K562 (cell line): Measurements from ENCODE around the gene ATP6V1F. TPM values are rescaled to one million over a fixed set of nuclear protein-coding genes. Genes with fewer than 3 reads are reported as not detected.

Experiments used
- BCOR ChIP-seq: fragments of 450-650 bp; IDR thresholded peaks from 2 replicates; pipeline ENCODE4 v1.6.1; 2016
- CHD1 ChIP-seq: fragments of 200-600 bp; sonication (generic); IDR thresholded peaks from one replicate; pipeline ENCODE4 v1.6.1; 2012; ENCODE audit warnings: mild to moderate bottlenecking, moderate library complexity, low read length, inconsistent platforms
- GABPB1 ChIP-seq: sonication (generic); formaldehyde crosslinking; IDR thresholded peaks from 2 replicates; pipeline ENCODE4 v1.8.0; 2022; ENCODE audit warnings: mild to moderate bottlenecking, missing genetic modification reagents
- LCOR ChIP-seq: sonication (generic); formaldehyde crosslinking; IDR thresholded peaks from 2 replicates; pipeline ENCODE4 v1.8.0; 2022; ENCODE audit warnings: mild to moderate bottlenecking, missing genetic modification reagents
- RBBP5 ChIP-seq: fragments of 200-600 bp; sonication (generic); IDR thresholded peaks from 2 replicates; pipeline ENCODE4 v1.6.1; 2012; ENCODE audit warnings: borderline replicate concordance, mild to moderate bottlenecking, low read length, control low read depth, inconsistent platforms; ENCODE audit not compliant: insufficient read depth, poor library complexity, severe bottlenecking
- RNF219 ChIP-seq: fragments of 250-450 bp; sonication (Bioruptor Pico); IDR thresholded peaks from 2 replicates; pipeline ENCODE4 v1.5.0; 2022; ENCODE audit warnings: mild to moderate bottlenecking
- SRSF9 ChIP-seq: fragments of 200-400 bp; formaldehyde crosslinking; IDR thresholded peaks from 2 replicates; pipeline ENCODE4 v1.6.1; 2017; ENCODE audit warnings: low read depth, low read length, borderline replicate concordance
- TBL1XR1 ChIP-seq, 2 experiments: IDR thresholded peaks; 2 replicates each; pipeline ENCODE4 v1.6.1; 2012; ENCODE audit warnings: improper control_type of control experiment in 2 of 2, low read length in 2 of 2, mild to moderate bottlenecking in 1 of 2
- ZNF217 ChIP-seq: sonication (generic); formaldehyde crosslinking; IDR thresholded peaks from 2 replicates; pipeline ENCODE4 v1.8.0; 2022; ENCODE audit warnings: mild to moderate bottlenecking, missing genetic modification reagents
- polyA plus RNA-seq, 8 experiments: library from polyadenylated mRNA; depleted of rRNA in 4 of 8; stranded (reverse) in 5 of 8; unstranded in 3 of 8; fragments of >200 nt; fragmentation: Nextera tagmentation in 2 of 8; fragmentation: Illumina TruSeq in 1 of 8; extraction: Ambion mirVana in 2 of 8; extraction: Trizol in 1 of 8; gene quantifications; 2 replicates each; pipeline versions ENCODE4 v1.2.1 to v1.2.3, GENCODE V29; 2011 to 2014; ENCODE audit warnings: inconsistent platforms in 1 of 8, missing spikeins in 1 of 8
- total RNA-seq, 7 experiments: library from RNA; depleted of rRNA in 6 of 7; stranded (reverse); fragments of >200 nt in 6 of 7; fragmentation: Illumina TruSeq in 2 of 7; extraction: Trizol in 2 of 7; gene quantifications; 2 replicates each; pipeline versions ENCODE4 v1.2.1 to v1.2.3, GENCODE V29; 2011 to 2021; ENCODE audit warnings: low replicate concordance in 1 of 7
- TF ChIP-seq, protein P1 (sequence below): fragments of 200-800 bp; sonication (Bioruptor generic); IDR thresholded peaks from 2 replicates; pipeline ENCODE4 v1.6.1; 2017; ENCODE audit warnings: missing genetic modification characterization, missing compliant biosample characterization
- TF ChIP-seq, protein P2 (sequence below): fragments of 450-650 bp; formaldehyde crosslinking; IDR thresholded peaks from 2 replicates; pipeline ENCODE4 v1.4.0; 2020; ENCODE audit warnings: mild to moderate bottlenecking, moderate library complexity
- TF ChIP-seq, protein P3 (sequence below): IDR thresholded peaks from 2 replicates; pipeline ENCODE4 v1.6.1; 2012; ENCODE audit warnings: low read depth, low read length, improper control_type of control experiment, borderline replicate concordance
- TF ChIP-seq, protein P4 (sequence below): sonication (generic); formaldehyde crosslinking; IDR thresholded peaks from 2 replicates; pipeline ENCODE4 v1.8.0; 2023; ENCODE audit warnings: mild to moderate bottlenecking, missing genetic modification reagents

Gene ATP6V1F
- total and polyA plus RNA-seq, 9 of the 15 experiments (the other 6 are each of a cell fraction or from before 2014, with no cell fraction given), result 206 to 1,123 (median 542) TPM

DNA sequence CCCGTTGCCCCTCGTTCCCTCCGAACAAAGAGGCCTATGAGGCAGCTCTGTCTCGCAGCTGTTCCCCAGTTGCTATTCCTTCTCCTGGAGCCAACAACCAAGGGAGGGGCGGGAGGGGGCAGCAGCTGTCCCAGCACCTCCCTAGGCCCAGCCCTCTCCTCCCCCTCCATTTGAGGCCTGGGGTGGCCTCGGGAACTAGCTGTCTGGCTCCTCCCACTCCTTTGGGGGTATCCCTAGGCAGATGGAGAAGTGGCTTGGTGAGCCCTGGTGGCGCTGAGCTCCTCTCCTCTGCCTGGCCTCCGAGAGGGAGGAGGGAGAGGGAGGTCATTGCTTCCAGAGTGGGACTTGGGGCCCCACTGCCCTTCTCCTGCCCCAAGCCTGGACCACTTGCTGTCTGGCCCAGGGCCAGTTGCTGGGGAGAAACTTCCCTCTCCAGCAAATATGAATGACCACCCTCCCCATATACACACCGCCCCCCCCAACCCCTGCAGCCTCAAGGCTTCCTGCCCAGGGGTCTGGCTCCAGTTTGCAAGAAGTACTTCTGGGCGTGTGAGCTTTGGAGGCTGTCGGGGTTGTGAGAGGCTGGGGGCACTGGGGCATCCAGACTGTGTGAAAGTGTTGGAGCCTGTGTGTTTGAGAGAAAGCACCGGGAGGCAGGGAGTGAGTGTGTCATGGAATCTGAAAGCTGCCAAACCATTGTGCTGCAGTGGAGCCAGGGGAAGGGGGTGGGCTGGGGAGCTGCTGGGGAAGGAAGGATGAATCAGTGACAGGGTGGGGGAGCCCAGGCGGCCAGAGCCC, 29.3 kb upstream of the ATP6V1F start (continued):
- TF ChIP-seq, protein P1, sequence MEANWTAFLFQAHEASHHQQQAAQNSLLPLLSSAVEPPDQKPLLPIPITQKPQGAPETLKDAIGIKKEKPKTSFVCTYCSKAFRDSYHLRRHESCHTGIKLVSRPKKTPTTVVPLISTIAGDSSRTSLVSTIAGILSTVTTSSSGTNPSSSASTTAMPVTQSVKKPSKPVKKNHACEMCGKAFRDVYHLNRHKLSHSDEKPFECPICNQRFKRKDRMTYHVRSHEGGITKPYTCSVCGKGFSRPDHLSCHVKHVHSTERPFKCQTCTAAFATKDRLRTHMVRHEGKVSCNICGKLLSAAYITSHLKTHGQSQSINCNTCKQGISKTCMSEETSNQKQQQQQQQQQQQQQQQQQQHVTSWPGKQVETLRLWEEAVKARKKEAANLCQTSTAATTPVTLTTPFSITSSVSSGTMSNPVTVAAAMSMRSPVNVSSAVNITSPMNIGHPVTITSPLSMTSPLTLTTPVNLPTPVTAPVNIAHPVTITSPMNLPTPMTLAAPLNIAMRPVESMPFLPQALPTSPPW (CRISPR knock-in tag), result no peak; the same call in 1 of the 2 replicates
- 0 out of 2 replicates have a peak, but pooled peaks have one; percentile 37 for TF ChIP-seq LCOR (CRISPR knock-in tag)
- TF ChIP-seq, protein P2, sequence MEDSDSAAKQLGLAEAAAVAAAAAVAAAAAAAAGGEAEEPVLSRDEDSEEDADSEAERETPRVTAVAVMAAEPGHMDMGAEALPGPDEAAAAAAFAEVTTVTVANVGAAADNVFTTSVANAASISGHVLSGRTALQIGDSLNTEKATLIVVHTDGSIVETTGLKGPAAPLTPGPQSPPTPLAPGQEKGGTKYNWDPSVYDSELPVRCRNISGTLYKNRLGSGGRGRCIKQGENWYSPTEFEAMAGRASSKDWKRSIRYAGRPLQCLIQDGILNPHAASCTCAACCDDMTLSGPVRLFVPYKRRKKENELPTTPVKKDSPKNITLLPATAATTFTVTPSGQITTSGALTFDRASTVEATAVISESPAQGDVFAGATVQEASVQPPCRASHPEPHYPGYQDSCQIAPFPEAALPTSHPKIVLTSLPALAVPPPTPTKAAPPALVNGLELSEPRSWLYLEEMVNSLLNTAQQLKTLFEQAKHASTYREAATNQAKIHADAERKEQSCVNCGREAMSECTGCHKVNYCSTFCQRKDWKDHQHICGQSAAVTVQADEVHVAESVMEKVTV (CRISPR knock-in tag), result no peak
- no peak for TF ChIP-seq BCOR
- TF ChIP-seq, protein P3, sequence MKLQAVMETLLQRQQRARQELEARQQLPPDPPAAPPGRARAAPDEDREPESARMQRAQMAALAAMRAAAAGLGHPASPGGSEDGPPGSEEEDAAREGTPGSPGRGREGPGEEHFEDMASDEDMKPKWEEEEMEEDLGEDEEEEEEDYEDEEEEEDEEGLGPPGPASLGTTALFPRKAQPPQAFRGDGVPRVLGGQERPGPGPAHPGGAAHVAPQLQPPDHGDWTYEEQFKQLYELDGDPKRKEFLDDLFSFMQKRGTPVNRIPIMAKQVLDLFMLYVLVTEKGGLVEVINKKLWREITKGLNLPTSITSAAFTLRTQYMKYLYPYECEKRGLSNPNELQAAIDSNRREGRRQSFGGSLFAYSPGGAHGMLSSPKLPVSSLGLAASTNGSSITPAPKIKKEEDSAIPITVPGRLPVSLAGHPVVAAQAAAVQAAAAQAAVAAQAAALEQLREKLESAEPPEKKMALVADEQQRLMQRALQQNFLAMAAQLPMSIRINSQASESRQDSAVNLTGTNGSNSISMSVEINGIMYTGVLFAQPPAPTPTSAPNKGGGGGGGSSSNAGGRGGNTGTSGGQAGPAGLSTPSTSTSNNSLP, result no peak
- peak; percentile 25; the same call in 1 of the 2 replicates for TF ChIP-seq GABPB1
- no peak for TF ChIP-seq CHD1
- no peak for TF ChIP-seq RNF219 (CRISPR knock-in tag)
- TF ChIP-seq, protein P4, sequence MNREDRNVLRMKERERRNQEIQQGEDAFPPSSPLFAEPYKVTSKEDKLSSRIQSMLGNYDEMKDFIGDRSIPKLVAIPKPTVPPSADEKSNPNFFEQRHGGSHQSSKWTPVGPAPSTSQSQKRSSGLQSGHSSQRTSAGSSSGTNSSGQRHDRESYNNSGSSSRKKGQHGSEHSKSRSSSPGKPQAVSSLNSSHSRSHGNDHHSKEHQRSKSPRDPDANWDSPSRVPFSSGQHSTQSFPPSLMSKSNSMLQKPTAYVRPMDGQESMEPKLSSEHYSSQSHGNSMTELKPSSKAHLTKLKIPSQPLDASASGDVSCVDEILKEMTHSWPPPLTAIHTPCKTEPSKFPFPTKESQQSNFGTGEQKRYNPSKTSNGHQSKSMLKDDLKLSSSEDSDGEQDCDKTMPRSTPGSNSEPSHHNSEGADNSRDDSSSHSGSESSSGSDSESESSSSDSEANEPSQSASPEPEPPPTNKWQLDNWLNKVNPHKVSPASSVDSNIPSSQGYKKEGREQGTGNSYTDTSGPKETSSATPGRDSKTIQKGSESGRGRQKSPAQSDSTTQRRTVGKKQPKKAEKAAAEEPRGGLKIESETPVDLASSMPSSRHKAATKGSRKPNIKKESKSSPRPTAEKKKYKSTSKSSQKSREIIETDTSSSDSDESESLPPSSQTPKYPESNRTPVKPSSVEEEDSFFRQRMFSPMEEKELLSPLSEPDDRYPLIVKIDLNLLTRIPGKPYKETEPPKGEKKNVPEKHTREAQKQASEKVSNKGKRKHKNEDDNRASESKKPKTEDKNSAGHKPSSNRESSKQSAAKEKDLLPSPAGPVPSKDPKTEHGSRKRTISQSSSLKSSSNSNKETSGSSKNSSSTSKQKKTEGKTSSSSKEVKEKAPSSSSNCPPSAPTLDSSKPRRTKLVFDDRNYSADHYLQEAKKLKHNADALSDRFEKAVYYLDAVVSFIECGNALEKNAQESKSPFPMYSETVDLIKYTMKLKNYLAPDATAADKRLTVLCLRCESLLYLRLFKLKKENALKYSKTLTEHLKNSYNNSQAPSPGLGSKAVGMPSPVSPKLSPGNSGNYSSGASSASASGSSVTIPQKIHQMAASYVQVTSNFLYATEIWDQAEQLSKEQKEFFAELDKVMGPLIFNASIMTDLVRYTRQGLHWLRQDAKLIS, result peak; percentile 73
- TF ChIP-seq RBBP5, result no peak
- TF ChIP-seq ZNF217 (CRISPR knock-in tag), result no peak
- TF ChIP-seq SRSF9, result no peak
- no peak for TF ChIP-seq TBL1XR1 (IDR thresholded peaks at IDR 0.05; ENCODE audit: low read length in 2 of 2)
